ENCODE measurements around the gene TRPM7.

DNA sequence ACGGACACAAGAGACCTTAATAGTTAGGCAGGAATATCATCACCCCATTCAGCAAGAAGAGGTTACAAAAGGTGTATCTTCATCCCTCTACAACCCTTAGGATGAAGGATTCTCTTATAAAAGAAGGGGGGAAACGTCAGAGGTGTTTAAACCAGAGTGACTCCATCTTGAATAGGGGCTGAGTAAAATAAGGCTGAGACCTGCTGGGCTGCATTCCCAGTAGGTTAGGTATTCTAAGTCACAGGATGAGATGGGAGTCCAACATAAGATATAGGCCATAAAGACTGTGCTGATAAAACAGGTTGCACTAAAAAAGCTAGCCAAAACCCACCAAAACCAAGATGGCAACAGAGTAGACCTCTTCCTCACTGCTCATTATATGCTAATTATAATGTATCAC, 16.5 kb downstream of the TRPM7 start:
- TF ChIP-seq PYGO2 (tag; IDR thresholded peaks at IDR 0.05) (no peak), EGR1 (conservative IDR thresholded peaks at IDR 0.05) (no peak), ZSCAN32 (CRISPR knock-in tag; IDR thresholded peaks at IDR 0.05) (no peak), HOXB6 (CRISPR knock-in tag; IDR thresholded peaks at IDR 0.05; ENCODE audit: borderline replicate concordance) (no peak), CBX8 (IDR thresholded peaks at IDR 0.05; ENCODE audit: borderline replicate concordance, extremely low read depth, low read depth, low read length, poor library complexity, severe bottlenecking) (no peak), PTBP1 (IDR thresholded peaks at IDR 0.05; ENCODE audit: low read depth, low read length) (no peak), PCBP1 (IDR thresholded peaks at IDR 0.05; ENCODE audit: low read depth, low read length, poor library complexity, severe bottlenecking) (no peak), KDM1A (IDR thresholded peaks at IDR 0.05) (no peak), CBX1 (IDR thresholded peaks at IDR 0.05; ENCODE audit: low read depth) (no peak)
- TF ChIP-seq, protein P1, sequence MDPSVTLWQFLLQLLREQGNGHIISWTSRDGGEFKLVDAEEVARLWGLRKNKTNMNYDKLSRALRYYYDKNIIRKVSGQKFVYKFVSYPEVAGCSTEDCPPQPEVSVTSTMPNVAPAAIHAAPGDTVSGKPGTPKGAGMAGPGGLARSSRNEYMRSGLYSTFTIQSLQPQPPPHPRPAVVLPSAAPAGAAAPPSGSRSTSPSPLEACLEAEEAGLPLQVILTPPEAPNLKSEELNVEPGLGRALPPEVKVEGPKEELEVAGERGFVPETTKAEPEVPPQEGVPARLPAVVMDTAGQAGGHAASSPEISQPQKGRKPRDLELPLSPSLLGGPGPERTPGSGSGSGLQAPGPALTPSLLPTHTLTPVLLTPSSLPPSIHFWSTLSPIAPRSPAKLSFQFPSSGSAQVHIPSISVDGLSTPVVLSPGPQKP (CRISPR knock-in tag; IDR thresholded peaks at IDR 0.05) = no peak
- TF ChIP-seq, protein P2, sequence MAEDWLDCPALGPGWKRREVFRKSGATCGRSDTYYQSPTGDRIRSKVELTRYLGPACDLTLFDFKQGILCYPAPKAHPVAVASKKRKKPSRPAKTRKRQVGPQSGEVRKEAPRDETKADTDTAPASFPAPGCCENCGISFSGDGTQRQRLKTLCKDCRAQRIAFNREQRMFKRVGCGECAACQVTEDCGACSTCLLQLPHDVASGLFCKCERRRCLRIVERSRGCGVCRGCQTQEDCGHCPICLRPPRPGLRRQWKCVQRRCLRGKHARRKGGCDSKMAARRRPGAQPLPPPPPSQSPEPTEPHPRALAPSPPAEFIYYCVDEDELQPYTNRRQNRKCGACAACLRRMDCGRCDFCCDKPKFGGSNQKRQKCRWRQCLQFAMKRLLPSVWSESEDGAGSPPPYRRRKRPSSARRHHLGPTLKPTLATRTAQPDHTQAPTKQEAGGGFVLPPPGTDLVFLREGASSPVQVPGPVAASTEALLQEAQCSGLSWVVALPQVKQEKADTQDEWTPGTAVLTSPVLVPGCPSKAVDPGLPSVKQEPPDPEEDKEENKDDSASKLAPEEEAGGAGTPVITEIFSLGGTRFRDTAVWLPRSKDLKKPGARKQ (CRISPR knock-in tag; IDR thresholded peaks at IDR 0.05) = no peak
